HepG2 (cell line): ENCODE data around the gene MRPL30. TPM values are rescaled to one million over a fixed set of nuclear protein-coding genes. Genes with fewer than 3 reads are reported as not detected.

Source experiments
- ARNT ChIP-seq: fragments of 450-650 bp; IDR thresholded peaks from 2 replicates; pipeline ENCODE4 v1.6.1; 2017
- EED ChIP-seq: sonication (generic); formaldehyde crosslinking; IDR thresholded peaks from 2 replicates; pipeline ENCODE4 v1.5.0; 2020; ENCODE audit warnings: mild to moderate bottlenecking, missing genetic modification reagents
- HOXD1 ChIP-seq: sonication (generic); formaldehyde crosslinking; IDR thresholded peaks from 2 replicates; pipeline ENCODE4 v1.5.0; 2020; ENCODE audit warnings: missing genetic modification reagents
- PAWR ChIP-seq: sonication (generic); formaldehyde crosslinking; IDR thresholded peaks from 2 replicates; pipeline ENCODE4 v1.4.0; 2020; ENCODE audit warnings: missing genetic modification reagents, mild to moderate bottlenecking, borderline replicate concordance
- ZNF264 ChIP-seq: sonication (generic); formaldehyde crosslinking; IDR thresholded peaks from 2 replicates; pipeline ENCODE4 v1.4.0; 2020; ENCODE audit warnings: missing genetic modification reagents
- ZNF317 ChIP-seq: sonication (generic); formaldehyde crosslinking; IDR thresholded peaks from 2 replicates; pipeline ENCODE4 v1.5.0; 2020; ENCODE audit warnings: mild to moderate bottlenecking, missing genetic modification reagents
- ZNF550 ChIP-seq: sonication (generic); formaldehyde crosslinking; IDR thresholded peaks from 2 replicates; pipeline ENCODE4 v1.4.0; 2020; ENCODE audit warnings: mild to moderate bottlenecking, missing genetic modification reagents, borderline replicate concordance
- ZNF780A ChIP-seq: sonication (generic); formaldehyde crosslinking; IDR thresholded peaks from 2 replicates; pipeline ENCODE4 v1.8.0; 2022; ENCODE audit warnings: mild to moderate bottlenecking, missing genetic modification reagents, moderate library complexity
- polyA plus RNA-seq, 8 experiments: library from polyadenylated mRNA; depleted of rRNA in 3 of 8; stranded (reverse) in 7 of 8; unstranded in 1 of 8; fragments of >200 nt; fragmentation: Illumina TruSeq in 4 of 8; extraction: Trizol in 4 of 8; gene quantifications; 2 replicates each; pipeline versions ENCODE4 v1.2.1 to v1.2.3, GENCODE V29; 2011 to 2016; ENCODE audit warnings: low read depth in 4 of 8, missing spikeins in 1 of 8, mixed read lengths in 1 of 8; ENCODE audit not compliant: insufficient read depth in 1 of 8
- total RNA-seq, 5 experiments: library from RNA; depleted of rRNA; stranded (reverse); fragments of >200 nt; fragmentation: Illumina TruSeq; extraction: Trizol; gene quantifications; 2 replicates each; pipeline ENCODE4 v1.2.3, GENCODE V29; 2016; ENCODE audit warnings: low read depth in 1 of 5
- TF ChIP-seq, protein P1 (sequence below): sonication (generic); formaldehyde crosslinking; IDR thresholded peaks from 2 replicates; pipeline ENCODE4 v1.4.0; 2020; ENCODE audit warnings: missing genetic modification reagents
- TF ChIP-seq, protein P2 (sequence below): sonication (generic); formaldehyde crosslinking; IDR thresholded peaks from 2 replicates; pipeline ENCODE4 v1.4.0; 2020; ENCODE audit warnings: missing genetic modification reagents, borderline replicate concordance
- TF ChIP-seq, protein P3 (sequence below): sonication (generic); formaldehyde crosslinking; IDR thresholded peaks from 2 replicates; pipeline ENCODE4 v1.8.0; 2022; ENCODE audit warnings: missing genetic modification reagents, mild to moderate bottlenecking, borderline replicate concordance
- TF ChIP-seq, protein P4 (sequence below): sonication (generic); formaldehyde crosslinking; IDR thresholded peaks from 2 replicates; pipeline ENCODE4 v1.5.1; 2020; ENCODE audit warnings: missing genetic modification reagents, mild to moderate bottlenecking, borderline replicate concordance
- TF ChIP-seq, protein P5 (sequence below): sonication (generic); formaldehyde crosslinking; IDR thresholded peaks from 2 replicates; pipeline ENCODE4 v1.9.0; 2022; ENCODE audit warnings: low read depth, missing genetic modification reagents

The MRPL30 gene
- total and polyA plus RNA-seq, 2 of the 13 experiments (the other 11 are each of a cell fraction or from before 2014, with no cell fraction given), result 30.2 to 75.3 TPM

DNA sequence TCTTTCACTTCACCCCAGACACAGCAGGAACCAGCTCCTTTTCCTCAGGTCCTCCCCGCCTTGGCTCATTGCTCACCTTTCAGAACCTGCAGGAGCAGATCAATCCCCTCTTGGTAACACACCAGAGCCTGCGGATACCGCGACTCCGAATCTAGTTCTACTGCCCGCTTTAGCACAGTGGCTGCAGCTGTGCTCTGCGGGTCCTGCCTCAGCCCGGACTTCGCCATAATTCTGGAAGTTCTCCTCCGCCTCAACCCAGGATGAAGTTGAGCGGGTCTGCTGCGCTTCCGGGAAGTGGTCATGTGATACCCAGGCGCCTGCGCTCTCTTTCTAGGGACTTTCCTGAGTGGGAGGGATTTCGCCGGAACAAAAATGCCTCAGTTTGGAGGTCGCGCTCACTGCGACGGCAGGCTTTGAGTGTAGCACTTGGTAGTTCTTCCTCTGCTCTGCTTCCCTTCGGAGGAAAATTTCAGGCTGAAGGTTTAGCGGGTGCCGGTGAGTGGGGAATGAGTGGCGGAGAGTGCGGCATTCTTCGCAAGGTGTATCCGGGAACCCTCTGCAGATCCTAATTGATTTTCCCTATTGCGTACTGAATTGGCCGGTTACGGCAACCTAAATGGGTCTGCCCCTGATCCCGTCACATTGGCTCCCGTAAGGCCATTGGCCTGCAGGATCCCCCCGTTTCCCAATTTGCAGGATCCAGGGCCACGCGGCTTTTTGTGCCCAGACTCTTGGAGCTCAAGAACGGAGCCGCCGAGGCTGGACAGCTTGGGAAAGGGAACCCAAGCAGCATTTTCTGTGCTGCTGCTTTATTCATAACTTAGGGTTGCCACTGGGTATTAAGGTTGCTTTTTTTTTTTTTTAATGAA lies at the start of gene MRPL30, which contains the start of gene MITD1 (continued):
- TF ChIP-seq, protein P1, sequence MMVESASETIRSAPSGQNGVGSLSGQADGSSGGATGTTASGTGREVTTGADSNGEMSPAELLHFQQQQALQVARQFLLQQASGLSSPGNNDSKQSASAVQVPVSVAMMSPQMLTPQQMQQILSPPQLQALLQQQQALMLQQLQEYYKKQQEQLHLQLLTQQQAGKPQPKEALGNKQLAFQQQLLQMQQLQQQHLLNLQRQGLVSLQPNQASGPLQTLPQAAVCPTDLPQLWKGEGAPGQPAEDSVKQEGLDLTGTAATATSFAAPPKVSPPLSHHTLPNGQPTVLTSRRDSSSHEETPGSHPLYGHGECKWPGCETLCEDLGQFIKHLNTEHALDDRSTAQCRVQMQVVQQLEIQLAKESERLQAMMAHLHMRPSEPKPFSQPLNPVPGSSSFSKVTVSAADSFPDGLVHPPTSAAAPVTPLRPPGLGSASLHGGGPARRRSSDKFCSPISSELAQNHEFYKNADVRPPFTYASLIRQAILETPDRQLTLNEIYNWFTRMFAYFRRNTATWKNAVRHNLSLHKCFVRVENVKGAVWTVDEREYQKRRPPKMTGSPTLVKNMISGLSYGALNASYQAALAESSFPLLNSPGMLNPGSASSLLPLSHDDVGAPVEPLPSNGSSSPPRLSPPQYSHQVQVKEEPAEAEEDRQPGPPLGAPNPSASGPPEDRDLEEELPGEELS (CRISPR knock-in tag), result peak; percentile 71
- TF ChIP-seq ZNF264 (CRISPR knock-in tag), result peak; percentile 73; the same call in 1 of the 2 replicates
- TF ChIP-seq, protein P2, sequence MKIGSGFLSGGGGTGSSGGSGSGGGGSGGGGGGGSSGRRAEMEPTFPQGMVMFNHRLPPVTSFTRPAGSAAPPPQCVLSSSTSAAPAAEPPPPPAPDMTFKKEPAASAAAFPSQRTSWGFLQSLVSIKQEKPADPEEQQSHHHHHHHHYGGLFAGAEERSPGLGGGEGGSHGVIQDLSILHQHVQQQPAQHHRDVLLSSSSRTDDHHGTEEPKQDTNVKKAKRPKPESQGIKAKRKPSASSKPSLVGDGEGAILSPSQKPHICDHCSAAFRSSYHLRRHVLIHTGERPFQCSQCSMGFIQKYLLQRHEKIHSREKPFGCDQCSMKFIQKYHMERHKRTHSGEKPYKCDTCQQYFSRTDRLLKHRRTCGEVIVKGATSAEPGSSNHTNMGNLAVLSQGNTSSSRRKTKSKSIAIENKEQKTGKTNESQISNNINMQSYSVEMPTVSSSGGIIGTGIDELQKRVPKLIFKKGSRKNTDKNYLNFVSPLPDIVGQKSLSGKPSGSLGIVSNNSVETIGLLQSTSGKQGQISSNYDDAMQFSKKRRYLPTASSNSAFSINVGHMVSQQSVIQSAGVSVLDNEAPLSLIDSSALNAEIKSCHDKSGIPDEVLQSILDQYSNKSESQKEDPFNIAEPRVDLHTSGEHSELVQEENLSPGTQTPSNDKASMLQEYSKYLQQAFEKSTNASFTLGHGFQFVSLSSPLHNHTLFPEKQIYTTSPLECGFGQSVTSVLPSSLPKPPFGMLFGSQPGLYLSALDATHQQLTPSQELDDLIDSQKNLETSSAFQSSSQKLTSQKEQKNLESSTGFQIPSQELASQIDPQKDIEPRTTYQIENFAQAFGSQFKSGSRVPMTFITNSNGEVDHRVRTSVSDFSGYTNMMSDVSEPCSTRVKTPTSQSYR, result no peak; the same call in 1 of the 2 replicates
- peak; percentile 94; the same call in 1 of the 2 replicates for TF ChIP-seq HOXD1 (CRISPR knock-in tag)
- TF ChIP-seq, protein P3, sequence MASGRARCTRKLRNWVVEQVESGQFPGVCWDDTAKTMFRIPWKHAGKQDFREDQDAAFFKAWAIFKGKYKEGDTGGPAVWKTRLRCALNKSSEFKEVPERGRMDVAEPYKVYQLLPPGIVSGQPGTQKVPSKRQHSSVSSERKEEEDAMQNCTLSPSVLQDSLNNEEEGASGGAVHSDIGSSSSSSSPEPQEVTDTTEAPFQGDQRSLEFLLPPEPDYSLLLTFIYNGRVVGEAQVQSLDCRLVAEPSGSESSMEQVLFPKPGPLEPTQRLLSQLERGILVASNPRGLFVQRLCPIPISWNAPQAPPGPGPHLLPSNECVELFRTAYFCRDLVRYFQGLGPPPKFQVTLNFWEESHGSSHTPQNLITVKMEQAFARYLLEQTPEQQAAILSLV (CRISPR knock-in tag), result peak; percentile 77; the same call in 1 of the 2 replicates
- TF ChIP-seq, protein P4, sequence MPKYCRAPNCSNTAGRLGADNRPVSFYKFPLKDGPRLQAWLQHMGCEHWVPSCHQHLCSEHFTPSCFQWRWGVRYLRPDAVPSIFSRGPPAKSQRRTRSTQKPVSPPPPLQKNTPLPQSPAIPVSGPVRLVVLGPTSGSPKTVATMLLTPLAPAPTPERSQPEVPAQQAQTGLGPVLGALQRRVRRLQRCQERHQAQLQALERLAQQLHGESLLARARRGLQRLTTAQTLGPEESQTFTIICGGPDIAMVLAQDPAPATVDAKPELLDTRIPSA (CRISPR knock-in tag), result no peak; the same call in 1 of the 2 replicates
- peak; percentile 87 for TF ChIP-seq EED (CRISPR knock-in tag)
- TF ChIP-seq ZNF550 (CRISPR knock-in tag), result peak; percentile 95; the same call in 1 of the 2 replicates
- peak; percentile 75; the same call in 1 of the 2 replicates for TF ChIP-seq ZNF780A (CRISPR knock-in tag)
- TF ChIP-seq PAWR, result no peak
- TF ChIP-seq, protein P5, sequence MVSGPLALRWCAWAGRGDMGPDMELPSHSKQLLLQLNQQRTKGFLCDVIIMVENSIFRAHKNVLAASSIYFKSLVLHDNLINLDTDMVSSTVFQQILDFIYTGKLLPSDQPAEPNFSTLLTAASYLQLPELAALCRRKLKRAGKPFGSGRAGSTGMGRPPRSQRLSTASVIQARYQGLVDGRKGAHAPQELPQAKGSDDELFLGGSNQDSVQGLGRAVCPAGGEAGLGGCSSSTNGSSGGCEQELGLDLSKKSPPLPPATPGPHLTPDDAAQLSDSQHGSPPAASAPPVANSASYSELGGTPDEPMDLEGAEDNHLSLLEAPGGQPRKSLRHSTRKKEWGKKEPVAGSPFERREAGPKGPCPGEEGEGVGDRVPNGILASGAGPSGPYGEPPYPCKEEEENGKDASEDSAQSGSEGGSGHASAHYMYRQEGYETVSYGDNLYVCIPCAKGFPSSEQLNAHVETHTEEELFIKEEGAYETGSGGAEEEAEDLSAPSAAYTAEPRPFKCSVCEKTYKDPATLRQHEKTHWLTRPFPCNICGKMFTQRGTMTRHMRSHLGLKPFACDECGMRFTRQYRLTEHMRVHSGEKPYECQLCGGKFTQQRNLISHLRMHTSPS (CRISPR knock-in tag), result peak; percentile 66; the same call in 1 of the 2 replicates
- TF ChIP-seq ARNT, result no peak
- peak; percentile 92 for TF ChIP-seq ZNF317
